ENCODE data around the gene TWIST2. TPM values are rescaled to one million over a fixed set of nuclear protein-coding genes. Genes with fewer than 3 reads are reported as not detected.

The TWIST2 gene
- polyA plus RNA-seq, 3 donors = 0.43 to 0.49 (median 0.43) TPM

- Histone ChIP-seq H3K27ac (ENCODE audit: low read depth in 1 of 2, low read length in 2 of 2) (no peak overlapping the region), H2AFZ (ENCODE audit: insufficient read depth, low read depth, low read length, poor library complexity, severe bottlenecking) (no peak overlapping the region), H3K9ac (ENCODE audit: insufficient read depth, low read length, poor library complexity, severe bottlenecking) (no peak overlapping the region), H3K4me1 (ENCODE audit: control insufficient read depth in 1 of 2, insufficient read depth in 2 of 2, low read length in 2 of 2) (no peaks in the 10 kb centered on the region), H4K20me1 (ENCODE audit: insufficient read depth, low read length) (no peaks in the 10 kb centered on the region), H3K9me3 (replicated peaks in 1 of 2; ENCODE audit: control insufficient read depth in 1 of 2, insufficient read depth in 1 of 2, low read length in 2 of 2) (no peaks in the 10 kb centered on the region), H3K36me3 (replicated peaks in 1 of 2; ENCODE audit: control insufficient read depth in 1 of 2, insufficient read depth in 2 of 2, low read length in 2 of 2) (no peaks in the 10 kb centered on the region), H3K4me3 (replicated peaks in 1 of 3; ENCODE audit: low read depth in 2 of 3, low read length in 3 of 3) (no peak overlapping the region), H3K27me3 (ENCODE audit: control insufficient read depth in 2 of 2, insufficient read depth in 2 of 2, low read length in 2 of 2) (no peaks in the 10 kb centered on the region), H3K79me2 (ENCODE audit: insufficient read depth, low read length) (no peaks in the 10 kb centered on the region), H3K4me2 (replicated peaks; ENCODE audit: extremely low read depth, low read length, poor library complexity, severe bottlenecking) (no peak overlapping the region)
- no peaks in the 10 kb centered on the region for H3K36me3 Mint-ChIP-seq
- no peak for DNase-seq
- peaks cover 0 to 4% (median 0%) of the 10 kb centered on the region in 7 donors for H3K9me3 Mint-ChIP-seq
- no peak for TF ChIP-seq CTCF (IDR thresholded peaks at IDR 0.05)
- no peaks in the 10 kb centered on the region for H3K4me1 Mint-ChIP-seq
- peaks cover 7 to 19% (median 19%) of the 10 kb centered on the region in 3 donors for H3K27me3 Mint-ChIP-seq (ENCODE audit: low read depth in 3 of 3)
- WGBS (ENCODE audit: insufficient coverage) = 93% methylated on average over 11 of the region's 21 CpGs
- intact Hi-C loops (cut with micrococcal nuclease) = no loop called here
- no peak overlapping the region for H3K4me3 Mint-ChIP-seq
- no peak overlapping the region for H3K27ac Mint-ChIP-seq
These were observed 90.6 kb downstream of the TWIST2 start for GRCh38 chr2:238938401-238939055.

GRCh38 chr2:238939074-238939473, 91.2 kb downstream of the TWIST2 start:
- H3K27me3 ChIP-seq (ENCODE audit: control insufficient read depth in 2 of 2, insufficient read depth in 2 of 2, low read length in 2 of 2) = no peaks in the 10 kb centered on the region
- no peak overlapping the region for H3K27ac Mint-ChIP-seq
- H3K36me3 Mint-ChIP-seq = no peaks in the 10 kb centered on the region
- H4K20me1 ChIP-seq (ENCODE audit: insufficient read depth, low read length) = no peaks in the 10 kb centered on the region
- H3K4me1 ChIP-seq (ENCODE audit: control insufficient read depth in 1 of 2, insufficient read depth in 2 of 2, low read length in 2 of 2) = no peaks in the 10 kb centered on the region
- no peak overlapping the region for H3K27ac ChIP-seq (ENCODE audit: low read depth in 1 of 2, low read length in 2 of 2)
- H3K36me3 ChIP-seq (replicated peaks in 1 of 2; ENCODE audit: control insufficient read depth in 1 of 2, insufficient read depth in 2 of 2, low read length in 2 of 2) = no peaks in the 10 kb centered on the region
- intact Hi-C loops (cut with micrococcal nuclease) = no loop called here
- no peaks in the 10 kb centered on the region for H3K79me2 ChIP-seq (ENCODE audit: insufficient read depth, low read length)
- no peak overlapping the region for H3K9ac ChIP-seq (ENCODE audit: insufficient read depth, low read length, poor library complexity, severe bottlenecking)
- H3K9me3 Mint-ChIP-seq = peaks cover 0 to 4% (median 0%) of the 10 kb centered on the region in 7 donors
- H3K4me2 ChIP-seq (replicated peaks; ENCODE audit: extremely low read depth, low read length, poor library complexity, severe bottlenecking) = no peak overlapping the region
- H3K4me3 ChIP-seq (replicated peaks in 1 of 3; ENCODE audit: low read depth in 2 of 3, low read length in 3 of 3) = no peak overlapping the region
- no peak for TF ChIP-seq CTCF (IDR thresholded peaks at IDR 0.05)
- H3K4me3 Mint-ChIP-seq = no peak overlapping the region
- H3K27me3 Mint-ChIP-seq (ENCODE audit: low read depth in 3 of 3) = peaks cover 9 to 19% (median 17%) of the 10 kb centered on the region in 3 donors
- 86% methylated on average over 2 of the region's 6 CpGs for WGBS (ENCODE audit: insufficient coverage)
- H3K9me3 ChIP-seq (replicated peaks in 1 of 2; ENCODE audit: control insufficient read depth in 1 of 2, insufficient read depth in 1 of 2, low read length in 2 of 2) = no peaks in the 10 kb centered on the region
- DNase-seq = no peak
- no peak overlapping the region for H2AFZ ChIP-seq (ENCODE audit: insufficient read depth, low read depth, low read length, poor library complexity, severe bottlenecking)
- no peaks in the 10 kb centered on the region for H3K4me1 Mint-ChIP-seq

Data from CD14-positive monocyte (primary cell).